Activated T-helper 1 cell treated with anti-CD3 and anti-CD28 coated beads, Interleukin-2, amount 50 U/mL, for 16 hours (primary cell): ENCODE measurements around the gene GAL3ST3.
A peak's percentile ranks its signal among the peaks of the same experiment; 100 is the strongest.
"Not testable (repeated sequence)": the region's sequence is repeated elsewhere in the genome, so short reads cannot be mapped to it uniquely, and the experiment has no call there.

Experiments used
- DNase-seq, 2 donors: peaks; one replicate each; pipeline ENCODE4 v3.0.0-alpha.2; 2020; ENCODE audit warnings: low read depth in 1 of 2, low spot score in 1 of 2

Gene GAL3ST3, protein sequence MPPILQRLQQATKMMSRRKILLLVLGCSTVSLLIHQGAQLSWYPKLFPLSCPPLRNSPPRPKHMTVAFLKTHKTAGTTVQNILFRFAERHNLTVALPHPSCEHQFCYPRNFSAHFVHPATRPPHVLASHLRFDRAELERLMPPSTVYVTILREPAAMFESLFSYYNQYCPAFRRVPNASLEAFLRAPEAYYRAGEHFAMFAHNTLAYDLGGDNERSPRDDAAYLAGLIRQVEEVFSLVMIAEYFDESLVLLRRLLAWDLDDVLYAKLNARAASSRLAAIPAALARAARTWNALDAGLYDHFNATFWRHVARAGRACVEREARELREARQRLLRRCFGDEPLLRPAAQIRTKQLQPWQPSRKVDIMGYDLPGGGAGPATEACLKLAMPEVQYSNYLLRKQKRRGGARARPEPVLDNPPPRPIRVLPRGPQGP

DNA sequence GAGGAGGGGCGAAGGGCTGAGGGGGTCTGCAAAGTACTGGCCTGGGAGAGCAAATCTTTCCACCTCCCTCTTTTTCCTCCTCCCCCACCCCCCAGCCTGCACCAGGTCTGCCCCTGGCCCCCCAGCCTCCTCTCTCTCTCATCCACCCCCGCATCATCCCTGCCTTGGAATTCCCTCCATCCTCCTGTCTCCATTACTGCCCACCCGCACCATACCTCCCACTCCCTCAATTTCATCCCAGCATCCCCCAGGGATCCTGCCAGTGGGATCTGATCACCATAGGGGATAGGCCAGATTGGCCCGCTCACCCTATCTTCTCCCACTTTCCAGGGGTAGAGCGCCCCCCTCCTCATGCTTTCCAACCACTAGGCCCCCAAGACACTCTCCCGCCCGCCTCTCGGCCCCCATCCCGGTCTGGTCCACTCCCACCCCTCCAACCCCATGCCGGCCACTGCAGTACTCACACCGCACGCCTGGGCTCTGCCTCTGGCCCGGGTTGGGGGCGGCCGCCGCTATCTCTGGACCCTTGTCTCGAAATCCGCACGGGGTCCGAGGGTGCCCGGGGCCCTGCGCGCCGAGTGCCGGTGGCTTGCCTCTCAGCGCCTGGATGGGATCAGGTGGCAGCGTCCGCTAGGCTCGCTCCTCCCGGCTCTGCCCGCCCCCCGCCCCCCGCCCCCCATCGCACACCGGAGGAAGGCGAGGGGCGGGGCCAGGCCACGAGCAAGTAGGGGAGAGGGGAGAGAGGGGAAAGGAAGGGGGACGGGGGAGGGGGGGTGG, at the start of gene GAL3ST3:
GAL3ST3 (minus strand) TSS at position 615 of the 777 bp plus-strand sequence. CDS start 3,746 bp downstream, outside the sequence.
- DNase-seq, result no peak

DNA sequence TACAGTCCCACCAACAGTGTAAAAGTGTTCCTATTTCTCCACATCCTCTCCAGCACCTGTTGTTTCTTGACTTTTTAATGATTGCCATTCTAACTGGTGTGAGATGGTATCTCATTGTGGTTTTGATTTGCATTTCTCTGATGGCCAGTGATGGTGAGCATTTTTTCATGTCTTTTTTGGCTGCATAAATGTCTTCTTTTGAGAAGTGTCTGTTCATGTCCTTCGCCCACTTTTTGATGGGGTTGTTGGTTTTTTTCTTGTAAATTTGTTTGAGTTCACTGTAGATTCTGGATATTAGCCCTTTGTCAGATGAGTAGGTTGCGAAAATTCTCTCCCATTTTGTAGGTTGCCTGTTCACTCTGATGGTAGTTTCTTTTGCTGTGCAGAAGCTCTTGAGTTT, 43.2 kb upstream of the GAL3ST3 start:
- not testable (repeated sequence) for DNase-seq

DNA sequence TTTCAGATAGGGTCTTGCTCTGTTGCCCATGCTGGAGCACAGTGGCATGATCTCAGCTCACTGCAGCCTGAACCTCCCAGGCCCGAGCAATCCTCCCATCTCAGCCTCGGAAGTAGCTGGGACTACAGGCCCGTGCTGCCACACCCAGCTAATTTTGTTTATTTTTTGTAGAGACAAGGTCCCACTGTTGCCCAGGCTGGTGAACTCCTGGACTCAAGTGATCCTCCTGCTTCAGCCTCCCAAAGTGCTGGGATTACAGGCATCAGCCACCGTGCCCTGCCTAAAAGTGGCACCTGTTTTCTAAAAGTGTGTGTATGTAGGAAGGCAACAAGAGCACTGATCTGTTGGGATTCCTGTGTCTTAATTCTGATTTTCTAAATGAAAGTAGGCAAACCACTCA, 41.3 kb upstream of the GAL3ST3 start:
- no peak for DNase-seq

DNA sequence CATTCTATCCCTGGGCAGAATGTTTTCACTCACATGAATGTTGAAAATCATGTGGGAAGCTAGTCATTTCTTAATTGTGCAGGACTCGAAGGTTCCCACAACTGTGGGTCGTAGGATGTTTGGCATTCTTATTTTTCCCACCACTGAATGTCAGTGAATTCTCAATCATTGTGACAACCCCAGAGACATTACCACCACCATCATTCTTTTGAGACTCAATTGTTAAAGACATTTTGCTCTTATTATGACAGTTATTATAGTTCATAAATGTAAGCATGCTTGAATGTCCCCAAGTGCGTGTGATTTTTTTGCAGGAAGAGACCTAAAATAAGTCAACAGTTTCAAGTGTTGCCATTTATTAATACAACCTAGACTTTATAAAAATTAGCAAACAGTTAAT, 40.1 kb upstream of the GAL3ST3 start:
- no peak for DNase-seq

DNA sequence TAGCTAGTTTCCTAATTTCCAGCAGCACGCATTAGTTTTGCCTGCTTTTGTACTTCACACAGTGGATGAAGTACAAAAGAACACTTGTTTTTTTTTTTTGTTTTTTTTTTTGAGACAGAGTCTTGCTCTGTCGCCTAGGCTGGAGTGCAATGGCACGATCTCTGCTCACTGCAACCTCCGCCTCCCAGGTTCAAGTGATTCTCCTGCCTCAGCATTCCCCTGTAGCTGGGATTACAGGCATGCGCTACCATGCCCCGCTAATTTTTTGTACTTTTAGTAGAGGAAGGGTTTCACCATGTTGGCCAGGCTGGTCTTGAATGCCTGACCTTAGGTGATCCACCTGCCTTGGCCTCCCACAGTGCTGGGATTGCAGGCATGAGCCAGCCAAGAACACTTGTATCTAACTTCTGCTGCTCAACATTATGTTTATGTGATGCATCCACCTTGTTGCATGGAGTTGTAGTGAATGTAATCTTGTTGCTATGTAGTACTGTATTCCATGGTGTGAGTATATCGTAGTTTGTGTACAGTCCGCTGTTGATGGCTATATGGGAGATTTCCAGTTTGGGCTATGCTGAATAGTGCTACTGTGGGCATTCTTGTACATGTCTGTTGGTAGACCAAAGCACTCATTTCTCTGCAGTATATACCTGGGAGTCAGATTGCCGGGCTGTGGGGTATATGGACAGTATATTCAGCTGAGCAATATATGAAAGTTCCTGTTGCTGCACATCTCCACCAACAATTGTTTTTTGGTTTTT, 38.4 kb upstream of the GAL3ST3 start:
- DNase-seq, result no peak

DNA sequence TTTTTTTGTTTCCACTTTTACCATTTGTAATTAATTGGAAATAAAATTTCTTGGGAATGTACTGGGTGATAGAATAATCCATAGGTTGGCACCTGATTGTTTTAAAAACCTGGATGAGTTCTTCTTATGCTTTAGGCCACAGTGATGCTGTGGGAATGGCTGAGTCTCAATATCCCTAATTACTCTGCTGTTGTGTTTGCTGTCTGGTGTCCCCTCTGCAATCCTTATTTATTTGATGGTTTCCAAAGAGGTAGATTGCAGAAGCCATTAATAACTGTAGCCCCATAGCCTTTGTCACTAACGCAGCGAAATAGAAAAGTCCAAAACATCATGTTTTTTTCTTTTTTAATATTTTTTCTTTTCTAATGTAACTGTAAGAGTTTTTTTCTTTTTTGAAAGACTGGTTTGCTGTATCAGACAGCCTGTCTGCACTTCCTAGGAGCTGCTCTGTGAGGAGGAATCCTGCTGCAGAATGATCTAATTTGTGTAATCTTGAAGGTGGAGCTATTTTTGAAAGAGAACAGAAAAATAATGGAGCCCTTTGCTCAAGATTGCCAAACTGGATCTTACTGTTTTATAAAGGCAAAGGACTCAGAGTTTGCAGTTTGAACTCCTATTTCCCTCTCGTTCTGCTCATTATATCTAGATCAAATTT, 36.0 kb upstream of the GAL3ST3 start:
- no peak for DNase-seq

DNA sequence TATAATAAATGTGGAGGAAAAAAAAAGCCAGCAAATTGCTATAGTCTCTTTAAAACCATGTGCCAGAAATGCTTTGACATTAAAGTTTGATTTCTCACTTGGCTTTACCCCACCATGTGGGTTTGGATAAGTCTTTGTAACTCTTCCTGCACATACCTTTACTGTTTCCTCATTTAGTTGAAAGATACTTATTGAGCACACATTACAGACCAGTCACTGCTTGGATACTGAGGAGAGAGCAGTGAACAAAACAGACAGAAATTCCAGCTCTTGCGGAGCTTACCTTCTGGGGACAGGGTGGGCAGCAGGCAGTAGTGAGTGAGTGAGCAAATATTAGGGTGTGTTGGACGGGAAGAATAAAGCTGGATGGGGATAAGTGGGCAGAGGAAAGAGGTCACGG, 34.8 kb upstream of the GAL3ST3 start:
- DNase-seq, result no peak

DNA sequence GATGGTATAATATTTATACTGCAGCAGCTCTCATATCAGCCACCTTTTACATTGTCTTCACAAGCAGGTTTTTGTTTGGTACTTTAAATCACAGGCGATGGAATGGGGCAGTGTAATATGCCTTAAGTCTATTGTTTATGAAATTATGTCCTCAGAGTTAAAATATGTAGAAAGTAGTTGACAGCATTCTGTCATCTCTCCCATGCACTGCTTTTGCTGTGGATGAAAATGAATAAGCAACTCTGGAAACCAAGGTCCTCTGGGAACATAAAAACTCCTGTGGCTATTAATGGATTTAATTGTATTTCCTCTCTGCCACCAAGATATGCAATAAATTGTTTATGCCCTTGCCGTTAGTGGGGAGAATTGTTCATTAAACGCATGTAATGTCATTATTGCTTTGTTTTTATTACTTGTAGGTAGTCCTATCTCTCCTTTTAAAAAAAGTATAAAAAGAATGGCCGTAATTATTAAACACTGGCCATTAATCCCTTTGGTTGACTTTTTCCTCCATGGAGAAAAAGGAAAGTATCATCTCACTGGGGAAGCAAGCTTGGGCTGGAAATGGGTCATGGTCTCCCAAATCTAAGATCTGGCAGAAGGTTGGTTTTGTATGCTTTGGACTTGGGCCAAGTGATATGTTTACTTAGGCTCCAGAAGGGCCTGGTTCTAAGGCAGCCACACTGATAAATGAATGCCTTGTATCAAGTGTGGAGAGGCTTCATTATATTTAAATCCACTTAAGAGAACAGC, 34.2 kb upstream of the GAL3ST3 start:
- no peak for DNase-seq

DNA sequence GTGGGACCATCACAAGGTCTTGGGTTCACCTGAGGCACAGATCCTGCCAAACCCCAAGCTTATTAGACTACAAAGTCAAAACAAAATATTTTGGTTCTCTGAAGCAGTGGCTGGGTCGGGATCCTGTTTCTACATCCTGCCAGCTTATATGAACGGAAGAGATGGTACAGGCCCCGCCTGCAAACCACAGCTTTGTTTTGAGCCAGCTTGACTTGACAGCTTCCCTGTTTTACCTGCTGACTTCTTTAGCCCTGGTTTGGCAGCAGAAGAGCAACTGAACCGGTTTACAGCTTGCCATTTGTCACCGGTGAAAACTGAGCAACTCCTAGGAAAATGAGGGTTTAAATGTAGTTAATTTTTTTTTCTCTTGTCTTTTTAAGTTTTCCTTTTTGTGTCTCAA, 32.5 kb upstream of the GAL3ST3 start:
- peak; percentile 49 to 52 for DNase-seq

DNA sequence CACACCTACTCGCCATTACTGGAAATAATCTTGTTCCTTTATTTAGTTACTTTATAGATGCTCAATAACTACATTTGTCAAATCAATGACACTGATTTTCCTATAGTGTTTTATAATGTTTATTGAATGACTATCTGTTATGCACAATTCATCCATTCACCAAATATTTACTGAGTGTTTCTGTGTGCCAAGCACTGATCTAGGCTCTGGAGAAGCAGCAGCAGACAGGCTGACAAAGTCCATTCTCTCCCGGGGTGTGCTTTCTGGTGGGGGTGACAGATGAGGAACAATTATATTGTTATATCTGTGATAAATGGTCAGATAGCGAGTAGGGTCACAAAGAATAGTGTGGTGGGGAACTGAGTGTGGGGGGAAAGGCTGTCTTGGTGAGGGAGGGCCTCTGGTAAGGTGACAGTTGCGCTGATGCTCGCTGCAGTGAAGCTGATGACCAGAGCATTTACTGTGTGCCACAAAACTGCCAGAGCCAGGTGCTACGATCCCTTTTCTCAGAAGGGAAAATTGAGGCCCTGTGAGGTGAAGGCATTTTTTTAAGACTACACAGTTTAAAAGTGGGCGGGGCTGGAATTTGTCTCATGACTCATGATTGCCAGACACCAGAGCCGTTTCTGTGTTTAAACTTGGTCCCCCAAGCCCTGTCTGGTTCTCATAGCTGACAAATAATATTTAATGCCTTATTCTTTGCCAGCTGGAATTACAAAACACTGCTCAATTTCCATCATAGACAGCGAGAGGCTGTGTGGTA, 31.3 kb upstream of the GAL3ST3 start:
- peak; percentile 42 to 49 for DNase-seq

DNA sequence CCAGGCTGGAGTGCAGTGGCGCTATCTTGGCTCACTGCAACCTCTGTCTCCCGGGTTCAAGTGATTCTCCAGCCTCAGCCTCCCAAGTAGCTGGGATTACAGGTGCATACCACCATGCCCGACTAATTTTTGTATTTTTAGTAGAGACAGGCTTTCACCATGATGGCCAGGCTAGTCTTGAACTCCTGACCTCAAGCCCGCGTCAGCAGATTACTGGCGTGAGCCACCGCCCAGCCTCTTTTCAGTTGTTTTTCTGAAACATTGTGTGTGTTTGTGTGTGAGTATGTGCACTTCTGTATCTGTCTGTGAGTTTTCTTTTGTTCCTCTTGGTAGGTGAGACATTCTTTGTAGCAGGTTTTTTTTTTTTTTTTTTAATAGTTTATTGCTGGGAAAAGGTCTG, 30.0 kb upstream of the GAL3ST3 start:
- not testable (repeated sequence) for DNase-seq

DNA sequence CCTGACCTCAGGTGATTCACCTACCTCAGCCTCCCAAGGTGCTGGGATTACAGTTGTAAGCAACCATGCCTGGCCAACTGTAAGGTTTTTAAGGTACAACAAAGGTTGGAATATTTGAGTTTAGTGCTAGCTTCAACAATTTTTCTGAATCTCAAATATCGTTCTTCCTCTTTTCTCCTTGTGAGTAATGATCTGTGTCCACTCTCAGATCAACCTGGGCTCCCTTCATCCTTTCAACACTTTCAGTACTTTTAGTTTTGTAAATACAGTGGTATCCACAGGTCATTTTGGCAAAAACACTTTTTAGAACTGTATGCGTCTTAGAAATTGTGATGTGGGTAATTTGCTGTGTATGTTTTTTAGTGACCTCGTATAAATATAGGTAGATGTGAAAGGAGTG, 29.0 kb upstream of the GAL3ST3 start:
- DNase-seq, result no peak

DNA sequence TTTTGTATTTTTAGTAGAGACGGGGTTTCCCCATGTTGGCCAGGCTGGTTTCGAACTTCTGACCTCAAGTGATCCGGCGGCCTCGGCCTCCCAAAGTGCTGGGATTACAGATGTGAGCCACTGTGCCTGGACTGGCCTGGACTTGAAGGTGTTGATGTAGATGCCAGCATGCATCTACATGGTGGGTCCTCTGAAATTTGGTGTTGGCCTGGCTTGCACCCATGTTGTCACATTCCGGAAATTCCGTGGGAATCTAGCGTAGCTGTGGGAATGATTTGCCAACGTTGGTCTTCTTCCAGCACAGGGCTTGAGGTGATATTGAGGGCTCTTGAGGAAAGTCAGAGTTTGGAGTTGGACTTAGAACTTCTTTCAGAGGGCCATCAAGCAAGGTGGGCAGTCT, 27.6 kb upstream of the GAL3ST3 start:
- DNase-seq, result no peak

DNA sequence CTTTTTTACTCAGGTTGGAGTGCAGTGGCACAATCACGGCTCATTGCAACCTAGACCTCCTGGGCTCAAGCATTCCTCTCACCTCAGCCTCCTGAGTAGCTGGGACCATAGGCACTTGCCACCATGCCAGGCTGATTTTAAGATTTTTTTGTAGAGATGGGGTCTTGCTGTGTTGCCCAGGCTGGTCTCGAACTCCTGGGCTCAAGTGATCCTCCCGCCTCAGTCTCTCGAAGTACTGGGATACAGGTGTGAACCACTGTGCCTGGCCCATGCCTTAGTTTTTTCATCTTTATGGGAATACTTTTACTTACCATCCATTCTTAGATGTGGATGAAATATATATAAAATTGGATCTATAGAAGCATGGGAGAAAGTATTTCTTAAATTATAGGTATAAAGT, 26.3 kb upstream of the GAL3ST3 start:
- DNase-seq, result no peak

DNA sequence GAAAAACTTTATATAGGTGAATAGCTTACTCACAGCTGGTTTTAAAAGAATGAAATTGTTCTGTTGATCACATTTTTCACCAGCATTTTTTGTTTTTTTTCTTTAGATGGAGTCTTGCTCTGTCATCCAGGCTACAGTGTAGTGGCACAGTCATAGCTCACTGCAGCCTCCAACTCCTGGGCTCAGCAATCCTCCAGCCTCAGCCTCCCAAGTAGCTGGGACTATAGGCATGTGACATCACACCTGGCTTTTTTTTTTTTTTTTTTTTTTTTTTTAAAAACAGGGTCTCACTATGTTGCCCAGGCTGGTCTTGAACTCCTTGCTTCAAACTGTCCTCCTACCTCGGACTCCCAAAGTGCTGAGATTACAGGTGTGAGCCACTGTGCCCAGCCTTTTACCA, 24.7 kb upstream of the GAL3ST3 start:
- no peak for DNase-seq

DNA sequence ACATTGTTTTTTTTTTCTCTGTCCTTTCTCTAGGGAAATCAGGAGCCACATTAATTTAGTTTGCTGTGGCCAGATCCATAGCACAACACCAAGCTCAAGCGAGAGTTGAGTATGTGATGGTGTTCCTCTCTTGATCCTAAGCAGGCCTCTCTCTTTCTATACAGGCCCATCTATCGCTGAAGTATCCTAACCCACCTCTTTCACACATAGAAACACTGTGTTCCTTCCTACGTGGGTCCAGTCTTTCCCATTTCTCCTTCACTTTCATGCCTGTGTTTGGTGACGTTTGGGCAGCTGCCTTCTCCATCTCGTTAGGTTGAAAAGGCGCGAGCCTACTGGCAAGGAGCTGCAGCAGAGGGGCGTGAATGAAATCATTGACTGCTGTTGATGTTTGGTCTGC, 23.6 kb upstream of the GAL3ST3 start:
- no peak for DNase-seq

DNA sequence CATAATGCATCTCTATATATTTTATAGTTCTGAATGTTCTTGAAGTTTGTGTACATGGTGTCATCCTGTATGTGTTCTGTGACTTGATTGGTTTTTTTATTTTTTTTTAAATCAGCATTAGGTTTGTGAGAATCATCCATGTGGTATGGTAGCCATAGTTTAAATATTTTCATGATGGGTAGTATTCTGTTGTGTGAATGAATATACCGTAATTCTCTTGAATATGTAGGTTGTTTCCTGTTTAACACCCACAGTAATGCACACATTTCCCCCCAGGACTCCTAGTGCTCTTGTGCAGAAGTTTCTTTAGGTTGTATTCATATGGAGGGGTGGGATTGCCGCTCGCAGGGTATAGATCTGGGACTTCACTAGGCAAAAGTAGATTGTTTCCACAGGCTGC, 23.1 kb upstream of the GAL3ST3 start:
- no peak for DNase-seq

DNA sequence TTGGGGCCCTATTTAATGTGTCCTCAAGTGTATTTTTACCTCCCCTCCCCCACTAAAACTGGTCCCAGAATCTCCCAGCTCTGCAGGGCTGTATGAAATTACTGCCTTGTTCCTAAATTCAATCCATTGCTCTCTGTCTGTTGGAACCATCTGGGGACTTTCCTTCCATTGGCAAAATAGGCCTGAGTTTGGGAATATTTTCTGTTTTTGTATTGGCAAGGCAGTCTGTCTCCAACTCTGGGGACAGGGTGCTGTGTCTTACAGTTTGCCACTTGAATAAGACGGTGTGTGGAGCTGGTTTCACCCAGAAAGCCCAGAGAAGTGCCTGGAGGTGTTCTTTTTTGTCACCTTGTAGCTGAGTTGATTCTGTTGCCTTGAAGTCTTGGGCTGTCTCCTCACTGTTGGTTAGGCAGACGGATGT, 22.4 kb upstream of the GAL3ST3 start:
- no peak for DNase-seq

DNA sequence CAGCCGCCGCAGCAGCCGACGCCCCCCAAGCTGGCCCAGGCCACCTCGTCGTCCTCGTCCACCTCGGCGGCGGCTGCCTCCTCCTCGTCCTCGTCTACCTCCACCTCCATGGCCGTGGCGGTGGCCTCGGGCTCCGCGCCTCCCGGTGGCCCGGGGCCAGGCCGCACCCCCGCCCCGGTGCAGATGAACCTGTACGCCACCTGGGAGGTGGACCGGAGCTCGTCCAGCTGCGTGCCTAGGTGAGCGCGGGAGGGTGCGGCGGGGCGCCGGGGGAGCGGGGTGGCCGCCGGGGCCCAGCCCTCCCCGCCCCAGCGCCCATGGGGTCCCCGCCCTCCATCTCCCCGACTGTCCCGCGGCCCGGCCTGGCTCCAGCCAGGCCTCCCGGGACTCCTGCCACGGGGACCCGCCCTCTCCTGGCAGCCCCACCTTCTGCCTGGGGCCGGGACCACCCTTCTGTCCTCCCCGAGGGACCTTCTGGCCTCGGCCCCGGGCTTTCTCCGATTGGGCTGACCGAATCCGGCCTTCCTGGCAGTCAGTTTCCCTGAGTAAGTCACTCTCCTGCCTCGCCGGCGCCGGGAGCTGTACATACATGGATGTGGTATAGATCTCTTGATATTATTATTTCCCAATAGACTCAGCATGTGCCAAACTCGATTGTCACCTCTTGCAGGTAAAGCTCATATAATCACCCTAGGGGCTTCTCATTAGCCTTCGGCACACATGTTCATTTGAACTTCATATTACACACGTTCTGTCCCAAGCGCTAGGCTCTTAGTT, 21.8 kb upstream of the GAL3ST3 start:
- DNase-seq, result no peak
